Measurements from ENCODE around the gene PRDX2.
"Not testable (repeated sequence)": the region's sequence is repeated elsewhere in the genome, so short reads cannot be mapped to it uniquely, and the experiment has no call there.

Gene PRDX2

DNA sequence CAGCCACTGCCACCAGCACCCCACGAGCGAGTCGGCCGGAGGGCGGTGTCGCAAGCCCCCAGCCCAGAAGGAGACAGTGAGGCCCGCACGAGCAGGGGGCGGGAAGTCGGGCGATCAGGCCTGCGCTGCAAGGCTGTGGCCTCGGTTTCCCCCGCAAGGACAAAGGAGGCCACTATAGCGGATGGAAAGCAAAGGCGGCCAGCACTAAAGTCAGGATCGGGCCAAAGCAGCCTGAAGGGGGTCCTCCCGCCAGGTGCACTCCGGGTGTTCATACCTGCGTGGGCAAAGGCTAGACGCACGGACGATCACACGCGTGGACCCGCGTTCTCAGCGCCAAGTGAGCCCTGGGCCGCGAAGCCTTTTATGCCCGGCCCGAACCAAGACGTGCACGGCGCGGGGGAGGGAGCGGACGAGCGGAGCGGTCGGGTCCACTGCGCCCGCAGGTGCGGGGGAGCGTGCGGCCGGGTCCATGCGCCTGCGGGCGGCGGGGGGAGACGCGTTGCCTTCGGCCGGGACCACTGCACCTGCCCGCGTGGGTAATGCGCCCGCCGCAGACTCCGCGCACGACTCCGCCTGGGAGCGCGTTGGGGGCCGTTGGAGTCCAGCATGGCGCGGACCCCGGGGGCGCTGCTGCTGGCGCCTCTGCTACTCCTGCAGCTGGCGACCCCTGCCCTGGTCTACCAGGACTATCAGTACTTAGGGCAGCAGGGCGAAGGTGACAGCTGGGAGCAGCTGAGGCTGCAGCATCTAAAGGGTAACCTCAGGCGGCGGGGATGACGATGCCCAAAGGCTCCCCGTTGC, at the start of gene PRDX2, which contains the start of gene THSD8:
Gene PRDX2, minus strand, starts transcription at position 335 of the 801 bp plus-strand sequence. CDS start 539 bp downstream, outside the sequence.
Gene THSD8, plus strand, starts transcription at position 604 of the 801 bp plus-strand sequence. Its CDS starts 3 bp downstream, at position 607.
- DNase-seq (ENCODE audit: low read depth): peak; percentile 80
- no peak for TF ChIP-seq CTCF (IDR thresholded peaks at IDR 0.05; ENCODE audit: insufficient read depth, low read depth, low read length, missing control alignments)
- H3K4me3 ChIP-seq (ENCODE audit: low read length): peak within 1 kb of the TSS; percentile 98

DNA sequence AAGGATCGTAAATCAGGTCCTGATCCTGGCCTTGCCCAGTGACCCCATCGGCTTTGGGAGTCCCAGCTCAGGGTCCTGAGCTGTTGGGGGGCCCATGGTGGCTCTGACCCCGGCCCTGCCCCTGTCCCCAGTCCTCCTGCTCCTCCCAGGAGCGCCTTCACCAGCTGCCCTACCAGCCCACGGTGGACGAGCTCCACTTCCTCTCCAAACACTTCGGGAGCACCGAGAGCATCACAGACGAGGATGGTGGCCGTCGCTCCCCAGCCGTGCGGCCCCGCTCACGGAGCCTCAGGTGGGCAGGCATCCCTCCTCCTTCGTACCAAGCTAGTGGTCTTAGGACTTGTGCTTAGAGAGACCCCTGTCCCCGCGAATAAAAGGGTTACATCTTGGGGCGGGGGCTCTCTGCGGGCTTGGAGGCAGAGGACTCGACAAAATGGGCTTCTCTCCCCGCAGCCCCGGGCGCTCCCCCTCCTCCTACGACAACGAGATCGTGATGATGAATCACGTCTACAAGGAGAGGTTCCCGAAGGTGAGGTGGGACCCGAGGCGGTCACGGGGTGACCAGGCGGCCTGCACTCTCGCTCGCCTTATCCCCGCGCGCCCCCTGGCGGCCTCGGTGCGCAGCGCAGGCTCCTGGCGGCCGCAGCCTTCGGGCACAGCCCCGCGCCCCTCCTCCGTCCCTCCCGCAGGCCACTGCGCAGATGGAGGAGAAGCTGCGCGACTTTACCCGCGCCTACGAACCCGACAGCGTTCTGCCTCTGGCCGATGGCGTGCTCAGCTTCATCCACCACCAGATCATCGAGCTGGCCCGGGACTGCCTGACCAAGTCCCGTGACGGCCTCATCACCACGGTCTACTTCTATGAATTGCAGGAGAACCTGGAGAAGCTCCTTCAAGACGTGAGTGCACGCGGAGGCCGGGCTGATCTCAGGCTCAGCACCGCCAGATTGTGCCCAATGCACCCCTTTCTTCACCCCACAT, 45.8 kb upstream of the PRDX2 start:
- H3K4me3 ChIP-seq (ENCODE audit: low read length): no peak overlapping the region
- peak; percentile 81 for DNase-seq (ENCODE audit: low read depth)
- peak; percentile 61 for TF ChIP-seq CTCF (IDR thresholded peaks at IDR 0.05; ENCODE audit: insufficient read depth, low read depth, low read length, missing control alignments)

- not testable (repeated sequence) for DNase-seq (ENCODE audit: low read depth); H3K4me3 ChIP-seq (ENCODE audit: low read length)
Observed at GRCh38 chr19:12846613-12847012, 45.0 kb upstream of the PRDX2 start.

GRCh38 chr19:12843999-12844732, 42.6 kb upstream of the PRDX2 start:
- no peak overlapping the region for H3K4me3 ChIP-seq (ENCODE audit: low read length)
- TF ChIP-seq CTCF (IDR thresholded peaks at IDR 0.05; ENCODE audit: insufficient read depth, low read depth, low read length, missing control alignments): no peak
- DNase-seq (ENCODE audit: low read depth): peak; percentile 22

DNA sequence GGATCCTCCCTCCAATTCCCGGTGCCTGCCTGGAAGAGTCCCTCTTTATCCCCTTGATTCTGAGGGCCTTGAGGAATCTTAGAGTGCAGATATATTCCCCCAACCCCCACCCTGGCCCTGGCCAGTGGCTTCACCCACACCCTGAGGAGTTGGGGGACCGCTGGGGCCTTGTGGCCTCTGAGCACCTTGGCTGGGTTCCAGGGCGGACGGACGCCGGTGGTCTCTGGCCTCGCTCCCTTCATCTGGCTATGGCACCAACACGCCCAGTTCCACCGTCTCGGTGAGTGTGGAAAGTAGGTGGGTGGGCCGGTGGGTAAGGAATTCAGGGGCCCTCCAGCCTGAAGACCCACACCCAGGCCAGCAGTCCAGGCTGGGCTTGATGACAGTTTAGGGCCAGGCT, 41.7 kb upstream of the PRDX2 start:
- no peak for TF ChIP-seq CTCF (IDR thresholded peaks at IDR 0.05; ENCODE audit: insufficient read depth, low read depth, low read length, missing control alignments)
- H3K4me3 ChIP-seq (ENCODE audit: low read length): no peak overlapping the region
- no peak for DNase-seq (ENCODE audit: low read depth)

- no peak overlapping the region for H3K4me3 ChIP-seq (ENCODE audit: low read length)
- no peak for DNase-seq (ENCODE audit: low read depth)
- TF ChIP-seq CTCF (IDR thresholded peaks at IDR 0.05; ENCODE audit: insufficient read depth, low read depth, low read length, missing control alignments): no peak
Observed at GRCh38 chr19:12842511-12842910, 40.9 kb upstream of the PRDX2 start.

Measured in epithelial cell of esophagus (primary cell).